ENCODE measurements around the gene INTS11.

INTS11 gene

DNA sequence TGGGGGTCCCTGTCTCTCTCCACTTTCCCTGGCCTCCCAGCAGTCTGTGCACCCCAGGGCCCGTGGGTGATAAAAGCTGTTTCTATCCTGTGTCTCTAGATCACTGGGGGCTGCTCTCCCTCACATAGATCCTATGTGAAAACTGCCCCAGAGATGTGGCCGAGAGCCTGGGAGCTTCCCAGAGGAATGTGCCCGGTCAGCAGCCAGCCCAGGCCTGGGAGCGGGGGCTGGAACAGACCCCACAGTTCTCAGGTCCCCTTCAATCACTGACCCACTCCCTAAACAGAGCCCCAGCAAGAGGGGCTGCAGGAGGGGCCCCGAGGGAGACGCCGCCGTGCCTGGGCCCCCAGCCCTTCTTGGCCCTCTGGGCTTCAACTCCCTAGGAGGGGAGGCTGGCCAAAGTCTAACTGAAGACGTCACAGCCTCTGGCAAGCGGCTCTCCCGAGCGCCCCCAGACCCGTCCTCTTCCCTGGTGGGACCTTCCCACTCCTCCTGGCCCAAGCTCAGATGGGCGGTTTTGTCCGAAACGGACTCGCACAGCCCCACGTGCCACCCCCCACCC is 33.5 kb upstream of the INTS11 start:
- no peak for DNase-seq

DNA sequence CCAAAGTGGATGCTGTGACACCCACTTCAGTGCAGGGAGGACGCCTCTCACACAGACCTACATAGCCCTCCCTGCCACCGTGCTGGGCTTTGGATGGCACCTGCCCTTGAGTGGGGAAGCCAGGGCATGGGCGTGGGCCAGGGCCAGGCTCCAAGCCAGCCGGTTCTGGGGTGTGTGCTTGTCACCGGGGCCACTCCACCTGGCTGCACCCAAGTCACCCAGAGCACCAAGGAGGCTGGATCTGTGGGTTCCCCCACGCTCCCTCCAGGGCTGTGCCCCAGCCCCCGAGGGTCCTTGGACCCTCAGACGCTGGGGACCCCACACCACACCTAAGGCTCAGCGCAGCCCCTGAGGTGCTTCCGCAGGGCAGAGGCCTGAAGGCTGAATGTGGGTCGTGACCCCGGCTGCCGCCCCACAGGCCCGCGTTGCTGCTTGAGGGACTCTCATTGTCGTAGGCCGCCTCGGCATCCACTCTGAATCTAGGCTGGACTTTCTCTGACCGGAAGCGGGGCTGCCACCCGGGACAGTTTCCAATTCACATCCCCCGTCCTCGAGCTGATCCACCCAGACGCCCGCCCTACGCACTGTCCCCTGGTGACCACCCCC is 32.4 kb upstream of the INTS11 start:
- peak; percentile 37 for DNase-seq

DNA sequence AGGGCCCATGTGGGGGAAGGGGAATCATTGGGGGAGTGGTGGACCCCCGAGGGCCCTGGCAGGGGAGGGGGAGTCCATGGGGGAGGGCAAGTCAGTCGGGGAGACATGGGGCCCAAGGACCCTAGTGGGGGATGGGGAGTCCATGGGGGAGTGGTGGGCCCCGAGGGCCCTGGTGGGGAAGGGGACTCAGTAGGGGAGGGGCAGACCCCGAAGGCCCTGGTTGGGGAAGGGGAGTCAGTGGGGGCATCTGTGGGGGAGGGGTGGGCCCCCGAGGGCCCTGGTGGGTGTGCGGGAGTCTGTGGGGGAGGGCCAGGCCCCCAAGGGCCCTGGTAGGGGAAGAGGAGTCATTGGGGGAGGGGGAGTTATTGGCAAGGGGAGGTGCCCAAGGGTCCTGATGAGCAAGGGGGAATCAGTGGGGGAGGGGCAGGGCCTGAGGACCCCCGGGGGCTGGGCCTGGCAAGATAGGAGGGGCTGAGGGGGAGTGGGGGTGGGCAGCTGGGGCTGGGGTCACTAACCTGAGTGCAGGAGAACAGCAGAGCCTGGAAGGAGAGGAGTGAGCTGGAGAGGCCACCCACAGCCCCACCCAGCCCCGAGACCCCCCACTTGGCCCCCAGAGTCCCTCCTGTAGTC is 31.8 kb upstream of the INTS11 start:
- peak; percentile 42 for DNase-seq

DNA sequence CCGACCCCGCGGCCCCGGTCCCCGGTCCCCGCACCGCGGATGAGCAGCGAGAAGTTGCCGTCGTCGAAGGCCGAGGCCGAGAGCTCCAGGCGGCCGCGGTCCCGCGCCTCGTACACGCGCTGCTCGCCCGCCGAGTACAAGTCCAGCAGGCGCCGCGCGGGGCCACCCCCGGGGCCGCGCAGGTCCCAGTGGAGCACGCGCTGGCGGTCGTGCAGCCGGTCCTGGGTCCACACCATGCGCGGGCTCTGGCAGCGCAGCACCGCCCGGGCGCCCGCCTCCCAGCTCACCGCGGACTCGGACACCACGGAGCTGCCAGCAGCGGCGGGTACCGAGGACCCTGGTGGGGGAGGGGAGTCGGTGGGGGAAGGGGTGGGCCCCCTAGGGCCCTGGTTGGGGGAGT is 31.0 kb upstream of the INTS11 start:
- peak; percentile 57 for DNase-seq

DNA sequence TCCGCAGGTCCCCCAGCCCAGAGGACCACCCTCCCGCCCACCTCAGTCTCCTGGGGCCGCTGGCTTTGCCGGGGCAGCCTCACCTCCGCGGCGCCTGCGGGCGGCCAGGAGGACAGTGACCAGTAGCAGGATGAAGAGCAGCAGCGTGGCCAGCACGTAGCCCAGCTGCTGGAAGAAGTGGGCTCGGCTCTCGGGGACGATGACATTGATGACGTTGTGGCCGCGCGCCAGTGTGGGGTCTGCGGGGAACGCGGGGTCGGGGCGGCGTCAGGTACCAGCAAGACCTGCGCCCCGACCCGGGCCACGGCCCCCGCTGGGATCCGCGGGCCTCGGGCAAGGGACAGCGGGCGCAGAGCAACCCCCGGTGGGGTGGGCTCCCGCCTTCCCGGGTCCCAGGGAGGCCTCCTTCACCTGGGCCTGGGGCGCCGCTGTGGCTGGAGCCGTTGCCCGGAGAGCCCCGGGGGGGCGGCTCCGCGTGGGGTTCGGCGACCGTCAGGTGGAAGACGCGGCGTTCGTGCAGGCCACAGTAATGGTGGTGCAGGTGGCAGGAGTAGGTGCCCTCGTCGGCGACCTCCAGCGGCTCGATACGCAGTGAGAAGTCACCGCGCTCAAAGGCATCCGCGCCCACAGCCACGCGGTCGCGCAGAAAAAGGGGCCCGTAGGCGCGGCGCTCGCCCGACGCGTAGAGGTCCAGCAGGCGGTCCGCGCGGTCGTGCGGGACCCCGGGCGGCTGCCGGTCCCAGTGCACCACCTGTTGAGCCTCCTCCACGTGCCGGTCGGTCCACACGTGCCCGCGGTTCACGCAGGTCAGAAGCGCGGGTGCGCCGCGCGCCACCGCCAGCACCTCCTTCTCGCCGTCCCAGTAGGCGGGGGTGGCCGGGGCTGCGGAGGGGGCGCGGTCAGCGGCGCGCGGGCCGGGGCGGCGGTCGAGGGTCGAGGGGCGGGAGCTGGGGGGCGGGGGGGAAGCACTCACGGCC is 30.1 kb upstream of the INTS11 start:
- DNase-seq = no peak

DNA sequence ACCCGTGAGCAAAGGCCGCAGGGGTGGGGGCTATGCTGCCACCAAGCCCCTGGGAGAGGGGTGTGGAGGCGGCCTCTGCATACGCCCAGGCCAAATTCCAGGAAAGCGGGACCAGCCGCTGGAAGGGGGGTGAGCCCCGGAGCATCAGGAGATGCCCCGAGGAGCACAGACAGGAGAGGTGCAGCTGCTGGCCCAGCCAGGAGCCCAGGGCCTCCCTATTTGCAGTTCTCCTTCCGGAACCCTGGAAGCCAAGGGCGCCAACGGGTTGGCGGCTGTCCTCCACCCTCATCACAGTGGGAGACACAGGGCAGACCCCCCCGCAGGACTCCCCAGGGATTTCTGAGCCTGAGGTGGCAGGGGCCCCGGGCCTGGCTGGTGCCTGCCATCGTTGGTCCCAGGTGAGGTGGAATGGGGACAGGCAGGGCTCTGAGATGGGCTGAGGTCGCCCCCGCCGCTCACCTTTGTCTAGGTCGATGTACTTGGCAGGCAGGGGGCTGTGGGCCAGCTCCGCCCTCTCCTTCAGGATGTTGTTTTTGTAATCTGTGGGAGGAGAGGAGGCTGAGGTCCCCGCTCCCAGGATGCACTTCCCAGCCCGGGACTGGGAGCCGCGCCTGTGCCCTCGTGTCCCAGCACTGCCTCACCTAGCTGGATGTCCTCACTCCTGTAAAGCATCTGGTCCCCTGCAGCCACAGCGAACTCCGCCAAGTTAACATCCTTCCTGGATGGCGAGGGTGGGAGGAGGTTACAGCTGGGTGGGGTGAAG is 29.1 kb upstream of the INTS11 start:
- DNase-seq = no peak

DNA sequence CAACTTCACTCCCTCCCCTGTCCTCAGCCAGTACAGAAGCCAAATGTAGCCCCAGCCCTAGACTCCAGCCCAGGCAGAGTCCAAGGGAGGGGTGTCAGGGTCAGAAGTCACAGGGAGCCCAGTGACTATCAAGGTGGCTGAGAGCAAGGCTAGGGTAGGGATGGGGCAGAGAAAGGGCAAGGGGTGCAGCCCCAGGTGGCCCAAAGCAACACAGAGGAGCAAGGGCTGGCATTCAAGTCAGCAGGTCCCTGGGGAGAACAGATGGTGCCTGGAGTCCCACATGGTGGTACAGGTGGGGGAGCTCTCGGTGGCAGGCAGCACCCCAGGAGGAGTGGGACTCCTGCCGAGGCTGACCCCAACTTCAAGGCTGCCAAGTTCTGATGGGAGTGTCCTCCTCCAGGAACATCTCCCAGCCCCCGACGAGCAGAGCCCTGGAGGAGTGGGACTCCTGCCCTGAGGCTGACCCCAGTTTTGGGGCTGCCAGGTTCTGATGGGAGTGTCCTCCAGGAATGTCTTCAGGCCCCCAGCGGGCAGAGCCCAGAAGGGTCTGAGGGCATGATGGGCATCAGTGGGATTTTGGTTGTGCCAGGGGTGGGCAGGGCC is 28.4 kb upstream of the INTS11 start:
- DNase-seq = no peak

DNA sequence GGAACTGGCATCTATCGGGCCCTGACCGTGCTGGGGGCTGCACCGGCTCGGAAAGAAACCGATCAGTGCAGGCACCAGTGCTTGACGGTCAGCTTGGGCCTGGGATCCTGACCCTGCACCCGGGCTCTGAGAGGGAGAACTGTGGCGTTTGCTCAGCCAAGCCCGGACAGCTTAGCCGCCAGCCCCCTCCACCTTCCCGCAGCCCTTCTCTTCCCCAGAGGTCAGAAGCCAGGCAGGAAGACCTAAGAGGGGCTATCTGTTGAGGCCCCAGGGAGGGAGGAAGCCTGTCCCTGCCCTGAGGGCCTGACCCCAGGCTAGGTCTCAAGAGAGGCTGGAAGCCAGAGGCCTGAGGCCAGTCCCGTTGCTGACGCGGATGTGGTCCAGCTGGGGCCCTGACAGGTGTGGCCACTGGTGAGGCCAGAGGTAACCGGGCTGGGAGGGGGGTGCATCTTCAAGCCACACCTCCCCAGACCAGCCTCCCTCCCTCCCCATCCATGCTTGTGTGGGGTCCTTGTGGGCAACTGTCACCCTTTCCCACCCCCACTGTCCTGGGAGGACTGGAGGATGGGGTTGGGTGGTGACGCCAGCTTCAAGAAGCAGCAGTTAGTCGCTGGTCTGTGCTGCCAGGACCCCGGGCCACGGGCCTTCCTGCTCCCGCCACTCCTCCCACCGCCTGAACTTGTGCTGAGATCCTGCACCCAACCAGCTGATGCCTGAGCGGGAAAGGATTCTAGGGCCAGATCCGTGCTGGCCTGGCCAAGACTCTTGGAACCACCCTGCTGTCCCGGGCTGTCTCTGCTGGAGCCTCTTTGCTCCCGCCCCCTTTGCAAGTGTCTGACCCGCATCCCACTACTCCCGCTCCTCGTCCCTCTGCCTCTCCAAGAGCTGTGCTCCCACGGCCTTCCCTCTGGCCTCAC is 27.3 kb upstream of the INTS11 start:
- peak; percentile 81 for DNase-seq

DNA sequence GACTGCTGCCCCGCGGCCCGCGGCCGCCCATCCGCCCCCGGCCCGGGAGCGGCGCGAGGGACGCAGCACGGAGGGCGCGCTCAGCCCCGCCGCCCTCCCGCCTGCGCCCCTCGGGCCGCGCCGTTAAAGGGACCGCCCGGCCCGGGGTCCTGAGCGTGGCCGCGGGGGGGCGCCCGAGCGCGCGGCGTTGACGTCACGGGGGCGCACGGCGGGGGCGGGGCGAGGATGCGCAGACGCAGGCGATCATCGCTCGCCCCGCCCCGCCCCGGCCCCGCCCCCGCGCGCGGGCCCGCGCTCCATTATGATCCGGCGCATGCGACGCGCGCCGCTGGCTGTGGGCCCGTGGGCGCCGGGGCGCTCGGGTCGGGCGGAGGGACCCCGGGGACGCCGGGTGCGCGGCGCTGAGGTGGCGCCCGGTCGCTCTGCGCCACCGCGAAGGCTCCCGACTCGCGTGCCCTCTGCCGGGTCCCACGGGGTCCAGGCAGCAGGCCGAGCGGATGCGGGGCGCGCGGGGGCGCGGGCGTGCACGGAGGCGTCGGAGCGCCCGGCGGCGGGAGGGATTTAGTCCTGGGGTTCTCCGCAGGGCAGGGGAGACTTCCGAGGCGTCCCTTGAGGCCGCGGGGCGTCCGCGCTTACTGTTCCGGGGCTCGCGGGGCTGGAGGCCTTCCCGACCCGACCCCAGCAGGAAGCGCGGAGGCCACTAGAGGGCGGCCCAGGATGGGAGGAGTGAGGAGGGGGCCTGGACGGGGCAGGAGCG is 25.0 kb upstream of the INTS11 start, which contains the start of gene DVL1:
Gene DVL1, minus strand, starts transcription at position 163 of the 757 bp plus-strand sequence. CDS start 353 bp downstream, outside the sequence.
- DNase-seq = peak; percentile 82

DNA sequence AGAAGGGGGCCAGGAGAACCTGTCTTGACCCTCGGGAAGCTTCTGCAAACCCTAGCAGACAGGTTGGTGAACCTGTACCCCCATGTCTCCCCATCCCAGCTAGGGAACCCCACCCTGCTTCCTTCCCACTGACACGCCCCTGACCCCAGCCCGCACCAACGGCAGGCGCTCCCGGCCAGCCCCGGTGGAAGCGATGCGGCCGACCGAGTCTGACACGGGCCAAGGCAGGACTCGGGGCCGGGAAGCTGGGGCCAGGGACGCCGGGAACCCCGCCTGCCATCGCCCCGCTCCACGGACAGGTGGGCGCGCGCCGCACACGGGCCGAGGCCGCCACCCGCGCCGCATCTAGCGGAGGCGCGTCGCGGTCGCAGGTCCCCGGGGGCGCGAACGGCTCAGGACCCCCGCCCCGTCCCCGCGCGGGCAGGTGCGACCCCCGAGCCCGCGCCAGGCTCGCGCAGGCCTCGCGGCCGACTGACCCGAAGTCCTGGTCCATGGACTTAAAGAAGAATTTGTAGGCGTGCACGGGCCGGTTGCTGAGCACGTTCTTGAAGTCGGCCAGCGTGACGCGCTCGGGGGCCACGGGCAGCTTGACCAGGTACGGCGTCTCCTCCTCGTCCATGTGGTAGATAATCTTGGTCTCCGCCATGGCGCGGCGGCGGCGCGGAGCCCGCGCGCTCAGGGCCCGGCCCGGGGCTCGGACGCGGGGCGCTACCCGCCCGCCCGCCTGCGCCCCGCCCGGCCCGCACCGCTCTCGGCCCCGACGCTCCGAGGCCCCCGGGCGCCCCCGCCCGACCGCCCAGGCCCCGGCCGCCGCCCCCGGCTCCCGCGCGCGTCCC is 24.2 kb upstream of the INTS11 start:
- no peak for DNase-seq

DNA sequence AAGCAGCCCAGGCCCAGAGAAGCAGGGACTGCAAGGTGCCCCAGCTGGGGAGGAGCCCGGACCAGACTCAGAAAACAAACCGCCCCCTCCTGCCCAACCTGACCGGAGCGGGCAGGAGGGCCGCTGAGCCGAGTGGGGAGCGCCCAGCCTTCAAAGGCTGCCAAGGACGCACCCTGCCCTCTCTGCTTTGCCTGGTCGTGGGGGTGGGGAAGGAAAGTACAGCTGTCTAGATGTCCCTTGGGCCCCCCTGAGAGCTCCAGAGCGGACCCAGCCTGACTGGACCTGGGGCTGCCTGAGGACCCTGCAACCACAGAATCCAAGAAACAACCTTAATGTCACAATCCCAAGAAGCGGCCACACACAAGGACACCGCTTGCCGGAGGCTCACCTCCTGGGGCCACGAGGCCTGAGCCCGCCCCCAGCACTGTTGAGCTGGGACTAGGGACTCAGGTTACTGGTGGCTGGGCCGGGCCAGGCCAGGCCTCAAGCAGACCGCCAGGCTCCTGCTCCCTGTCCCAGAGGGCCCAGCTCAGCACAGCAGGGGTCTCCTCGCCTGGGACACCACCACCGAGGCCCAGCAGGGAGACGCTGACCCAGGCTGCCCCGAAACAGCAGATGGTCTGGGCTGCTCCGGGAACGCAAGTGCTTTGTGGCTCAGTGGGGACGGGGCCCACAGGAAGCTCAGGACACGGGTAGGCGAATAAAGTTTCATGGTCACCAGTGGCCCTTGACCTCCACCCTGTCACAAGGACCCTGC is 23.4 kb upstream of the INTS11 start:
- no peak for DNase-seq

DNA sequence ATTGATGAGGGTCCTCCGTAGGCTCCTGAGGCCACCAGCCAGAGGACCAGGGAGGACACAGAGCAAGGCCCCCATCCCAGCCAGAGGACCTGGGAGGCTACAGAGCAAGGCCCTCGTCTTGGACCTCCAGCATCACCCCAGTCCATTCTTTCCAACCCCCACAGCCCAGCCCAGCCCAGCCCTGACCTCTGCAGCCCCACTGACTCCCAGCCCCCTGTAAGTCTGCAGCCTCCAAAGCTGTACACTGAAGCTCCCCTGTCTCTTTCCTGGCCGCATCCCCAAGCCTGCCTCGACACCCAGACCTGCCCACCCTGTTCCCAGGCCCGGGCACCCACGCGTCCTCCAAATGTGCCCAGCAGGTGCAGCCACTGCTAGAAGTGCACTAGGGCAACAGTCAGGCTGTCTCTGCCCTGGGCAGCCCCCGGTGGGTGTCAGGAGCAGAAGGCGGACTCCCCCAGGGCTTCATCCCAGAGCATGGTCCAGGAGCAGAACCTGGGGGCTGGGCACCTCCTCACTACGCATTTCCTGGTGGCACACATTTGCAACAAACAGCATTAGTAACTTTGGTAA is 22.7 kb upstream of the INTS11 start:
- no peak for DNase-seq

DNA sequence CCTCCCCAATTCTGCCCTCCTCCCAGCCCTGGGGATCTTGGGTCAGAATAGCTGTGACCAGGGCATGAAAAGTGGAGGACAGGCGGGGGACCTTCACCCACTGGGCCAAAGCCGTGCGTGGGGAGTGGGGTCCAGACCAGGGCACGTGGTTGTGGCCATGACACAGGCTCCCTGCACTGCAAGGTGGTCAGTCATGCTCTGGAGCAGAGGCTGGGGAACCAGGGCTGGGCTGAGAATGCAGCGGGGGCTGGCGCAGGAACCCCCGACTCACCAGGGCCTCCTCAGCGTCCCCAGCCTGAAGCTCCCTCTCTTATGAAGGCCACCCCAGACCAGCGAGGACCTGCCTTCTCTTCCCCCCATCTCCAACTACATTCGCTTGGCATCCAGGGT is 22.0 kb upstream of the INTS11 start:
- DNase-seq = no peak

DNA sequence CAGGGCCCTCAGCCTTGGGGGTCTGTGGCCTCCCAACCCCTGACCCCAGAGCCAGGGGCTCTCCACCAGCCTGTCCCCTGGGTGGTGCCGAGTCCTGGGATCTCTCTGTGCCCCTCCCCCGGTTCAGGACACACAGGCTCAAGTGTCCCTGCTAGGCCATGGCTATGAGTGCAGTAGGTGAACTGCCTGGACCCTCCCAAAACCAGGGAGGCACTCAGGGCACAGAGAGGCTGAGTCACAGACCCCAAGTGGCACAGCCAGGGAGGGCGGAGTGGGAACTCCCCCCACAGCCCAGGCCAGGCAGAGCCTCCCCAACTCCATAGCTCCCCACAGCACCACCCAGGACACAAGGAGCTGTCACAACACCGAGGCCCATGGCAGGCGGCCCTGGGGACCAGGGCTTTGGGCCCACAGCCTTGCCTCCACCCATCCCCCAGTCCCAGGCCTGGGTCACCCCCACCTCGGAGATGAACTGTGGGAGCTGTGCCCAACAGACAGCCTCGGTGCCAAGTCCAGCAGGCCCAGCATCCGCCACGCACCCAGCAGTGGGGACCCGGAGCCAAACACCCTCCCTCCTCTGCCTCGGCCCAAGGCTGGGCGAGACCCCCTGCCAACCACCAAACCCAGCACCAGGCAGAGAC is 21.5 kb upstream of the INTS11 start:
- no peak for DNase-seq

DNA sequence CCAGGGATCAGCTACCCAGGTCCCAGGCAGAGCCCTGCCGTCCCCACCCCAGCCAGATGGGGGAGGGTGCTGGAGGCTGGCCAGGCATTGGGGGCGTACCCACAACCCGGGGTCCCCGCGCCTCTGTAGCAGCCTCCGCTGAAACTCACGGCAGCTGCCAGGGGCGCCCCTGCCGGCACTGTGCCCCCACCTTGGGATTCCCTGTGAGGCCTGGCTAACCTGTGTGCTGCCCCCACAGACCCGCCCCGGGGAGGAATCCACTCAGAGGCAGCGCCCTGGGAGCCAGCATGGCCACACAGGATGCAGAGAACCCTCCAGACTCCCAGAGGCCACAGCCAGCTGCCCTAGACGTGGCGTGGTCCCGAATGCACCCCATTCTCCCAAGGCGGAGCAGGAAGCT is 20.9 kb upstream of the INTS11 start:
- DNase-seq = no peak

DNA sequence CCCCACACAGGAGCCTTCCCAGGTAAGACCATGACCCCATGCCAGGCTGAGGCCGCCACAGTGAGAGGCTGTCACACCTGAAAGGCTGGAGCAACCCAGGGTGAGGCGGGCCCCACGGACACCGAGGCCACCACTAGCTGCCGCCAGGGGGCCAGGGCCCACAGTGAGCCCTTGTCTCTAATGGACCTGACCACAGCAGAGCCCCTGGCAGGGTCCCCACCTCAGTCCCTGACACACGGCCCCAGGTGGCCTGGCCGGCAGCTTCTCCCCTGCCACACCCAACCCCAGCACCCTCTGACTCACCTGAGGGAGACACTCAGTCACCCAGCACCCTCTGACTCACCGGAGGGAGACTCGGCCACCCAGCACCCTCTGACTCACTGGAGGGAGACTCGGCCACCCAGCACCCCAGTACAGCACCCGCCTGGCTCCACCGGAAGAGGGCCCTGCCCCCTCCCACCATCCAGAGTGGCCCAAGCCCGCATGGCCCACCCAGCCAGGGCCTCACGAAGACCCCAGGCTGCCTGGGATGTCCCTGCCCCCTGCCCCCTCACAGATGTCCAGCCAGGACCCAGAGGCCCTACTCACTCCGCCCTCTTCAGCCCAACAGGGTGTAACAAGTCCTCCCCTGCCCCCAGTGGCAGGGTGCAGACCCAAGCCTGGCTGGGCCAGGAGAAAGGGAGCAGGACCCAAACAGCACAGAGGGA is 20.3 kb upstream of the INTS11 start:
- DNase-seq = no peak

All from right hindlimb (tissue), 1 donor.